Right atrium auricular region (tissue), 2 donors: ENCODE measurements around the gene RASSF9. TPM values are rescaled to one million over a fixed set of nuclear protein-coding genes. Genes with fewer than 3 reads are reported as not detected.

ENCODE experiments used
- DNase-seq: peaks from one replicate; pipeline ENCODE4 v3.0.0-alpha.2; 2019; ENCODE audit warnings: low spot score
- H3K27ac ChIP-seq, 2 donors: fragments of 200-600 bp; sonication (generic); 1 replicate in 1 of 2; 2 replicates in 1 of 2; pipeline ENCODE4 v1.5.1; 2016 to 2019
- H3K27me3 ChIP-seq, 2 donors: fragments of 200-600 bp; sonication (generic); one replicate each; pipeline versions ENCODE4 v1.5.1 to v1.6.0; 2017 to 2019
- H3K36me3 ChIP-seq: fragments of 200-600 bp; sonication (generic); one replicate; pipeline ENCODE4 v1.5.1; 2016
- H3K4me1 ChIP-seq, 2 donors: fragments of 200-600 bp; sonication (generic); one replicate each; pipeline versions ENCODE4 v1.5.1 to v1.6.0; 2017 to 2019
- H3K4me3 ChIP-seq, 2 donors: fragments of 200-600 bp; sonication (generic); 1 replicate in 1 of 2; 2 replicates in 1 of 2; pipeline ENCODE4 v1.5.1; 2017 to 2019; ENCODE audit warnings: mild to moderate bottlenecking in 1 of 2, moderate library complexity in 1 of 2
- H3K9me3 ChIP-seq, 2 donors: fragments of 200-600 bp; sonication (generic); one replicate each; pipeline ENCODE4 v1.5.1; 2019
- CTCF ChIP-seq, 2 donors: fragments of 200-600 bp; sonication (generic); IDR thresholded peaks; one replicate each; pipeline ENCODE4 v1.5.1; 2019; ENCODE audit warnings: antibody characterized with exemption in 2 of 2
- total RNA-seq, 2 donors: library from RNA; depleted of rRNA; stranded (reverse); fragments of >200 nt; gene quantifications; one replicate each; pipeline ENCODE4 v1.1.0, GENCODE V29; 2016

The RASSF9 gene
- total RNA-seq, 2 donors from 2014 or later = 2.2 to 2.9 TPM

DNA sequence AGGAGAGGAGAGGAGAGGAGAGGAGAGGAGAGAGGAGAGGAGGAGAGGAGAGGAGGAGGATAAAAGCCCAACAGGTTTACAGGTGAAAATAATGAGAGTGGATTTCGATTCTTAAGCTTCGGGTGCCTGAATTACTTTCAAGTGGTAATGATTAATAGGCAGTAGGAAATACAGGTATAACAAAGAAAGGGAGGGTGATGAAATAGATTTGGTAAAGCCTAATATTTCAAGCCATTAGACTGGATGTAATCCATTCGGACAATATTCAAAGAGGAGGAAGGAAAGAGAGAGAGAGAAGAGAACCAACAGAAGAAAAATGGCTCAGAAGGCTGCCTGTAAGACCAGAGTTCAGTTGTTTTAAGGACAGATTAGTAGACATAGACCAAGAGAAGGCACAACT lies 76.6 kb downstream of the RASSF9 start:
- Histone ChIP-seq H3K27me3 (no peaks in the 10 kb centered on the region), H3K4me3 (no peak overlapping the region), H3K27ac (no peak overlapping the region), H3K4me1 (no peaks in the 10 kb centered on the region), H3K9me3 (peaks cover 0 to 5% of the 10 kb centered on the region in 2 donors), H3K36me3 (no peaks in the 10 kb centered on the region)
- DNase-seq = no peak
- TF ChIP-seq CTCF (IDR thresholded peaks at IDR 0.05) = no peak

- no peak for TF ChIP-seq CTCF (IDR thresholded peaks at IDR 0.05)
- Histone ChIP-seq H3K4me3 (no peak overlapping the region), H3K27ac (no peak overlapping the region), H3K36me3 (no peaks in the 10 kb centered on the region), H3K27me3 (no peaks in the 10 kb centered on the region), H3K4me1 (no peaks in the 10 kb centered on the region), H3K9me3 (peaks cover 0 to 5% of the 10 kb centered on the region in 2 donors)
- no peak for DNase-seq
Observed at GRCh38 chr12:85759091-85759490, 77.1 kb downstream of the RASSF9 start.

DNA sequence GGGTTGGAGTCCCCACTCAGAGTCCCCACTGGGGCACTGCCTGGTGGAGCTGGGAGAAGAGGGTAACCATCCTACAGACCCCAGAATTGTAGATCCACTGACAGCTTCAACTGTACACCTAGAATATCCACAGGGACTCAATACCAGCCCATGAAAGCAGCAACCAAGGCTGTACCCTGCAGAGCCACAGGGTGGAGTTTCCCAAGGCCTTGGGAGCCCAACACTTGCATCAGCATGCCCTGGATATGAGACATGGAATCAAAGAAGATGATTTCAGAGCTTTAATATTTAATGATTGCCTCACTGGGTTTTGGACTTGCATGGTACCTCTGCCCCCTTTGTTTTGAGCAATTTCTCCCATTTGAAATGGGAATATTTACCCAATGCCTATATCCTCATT lies 80.4 kb downstream of the RASSF9 start:
- Histone ChIP-seq H3K27me3 (no peaks in the 10 kb centered on the region), H3K4me3 (no peak overlapping the region), H3K36me3 (no peaks in the 10 kb centered on the region), H3K27ac (no peak overlapping the region), H3K4me1 (no peaks in the 10 kb centered on the region), H3K9me3 (peaks cover 0 to 5% of the 10 kb centered on the region in 2 donors)
- no peak for DNase-seq
- no peak for TF ChIP-seq CTCF (IDR thresholded peaks at IDR 0.05)

Other genes with a start within 250 kb of the RASSF9 start
- gene NTS, start 37.9 kb upstream of the RASSF9 start, total RNA-seq = under 1 TPM in 1 of 2 donors, not detected in 1; 0.52 TPM